Prostate gland (tissue), 2 donors: ENCODE results near the gene ANKRD27.

Experiments used
- CTCF ChIP-seq, 4 experiments: fragments of 200-600 bp in 2 of 4; fragments of 450-650 bp in 2 of 4; sonication (generic) in 2 of 4; IDR thresholded peaks; 1 replicate in 3 of 4; 2 replicates in 1 of 4; pipeline ENCODE4 v1.5.1; 2016 to 2019; ENCODE audit warnings: antibody characterized with exemption in 4 of 4, mild to moderate bottlenecking in 2 of 4, moderate library complexity in 2 of 4
- POLR2AphosphoS5 ChIP-seq: sonication (generic); formaldehyde crosslinking; IDR thresholded peaks from one replicate; pipeline ENCODE4 v1.6.1; 2017; ENCODE audit warnings: antibody characterized with exemption

DNA sequence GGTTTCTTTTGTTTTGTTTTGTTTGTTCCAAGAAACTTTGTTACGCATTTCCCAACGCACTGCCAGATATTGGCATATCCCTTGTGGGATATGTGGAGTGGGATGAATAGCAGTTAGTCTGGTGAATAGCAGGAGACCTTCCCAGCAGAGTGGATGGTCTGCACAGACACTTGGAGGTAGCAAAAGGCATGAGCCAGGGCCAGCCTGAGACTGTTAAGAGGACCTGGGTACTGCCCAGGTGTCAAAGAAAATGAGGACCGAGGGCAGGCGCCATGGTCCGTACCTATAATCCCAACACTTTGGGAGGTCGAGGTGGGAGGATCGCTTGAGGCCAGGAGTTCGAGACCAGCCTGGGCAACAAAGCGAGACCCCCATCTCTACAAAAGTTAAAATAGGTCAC, 107.5 kb downstream of the ANKRD27 start:
- TF ChIP-seq CTCF (IDR thresholded peaks at IDR 0.05) = no peak
- no peak for TF ChIP-seq POLR2AphosphoS5
